Measurements from ENCODE around the gene TEX50.
"Not testable (repeated sequence)": the region's sequence is repeated elsewhere in the genome, so short reads cannot be mapped to it uniquely, and the experiment has no call there.

DNA sequence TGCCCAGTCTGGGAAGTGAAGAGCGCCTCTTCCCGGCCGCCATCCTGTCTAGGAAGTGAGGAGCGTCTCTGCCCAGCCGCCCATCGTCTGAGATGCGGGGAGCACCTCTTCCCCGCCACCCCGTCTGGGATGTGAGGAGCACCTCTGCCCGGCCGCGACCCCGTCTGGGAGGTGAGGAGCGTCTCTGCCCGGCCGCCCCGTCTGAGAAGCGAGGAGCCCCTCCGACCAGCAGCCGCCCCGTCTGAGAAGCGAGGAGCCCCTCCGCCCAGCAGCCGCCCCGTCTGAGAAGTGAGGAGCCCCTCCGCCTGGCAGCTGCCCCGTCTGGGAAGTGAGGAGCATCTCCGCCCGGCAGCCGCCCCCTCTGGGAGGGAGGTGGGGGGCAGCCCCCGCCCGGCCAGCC is 22.1 kb upstream of the TEX50 start:
- TF ChIP-seq, protein P1, sequence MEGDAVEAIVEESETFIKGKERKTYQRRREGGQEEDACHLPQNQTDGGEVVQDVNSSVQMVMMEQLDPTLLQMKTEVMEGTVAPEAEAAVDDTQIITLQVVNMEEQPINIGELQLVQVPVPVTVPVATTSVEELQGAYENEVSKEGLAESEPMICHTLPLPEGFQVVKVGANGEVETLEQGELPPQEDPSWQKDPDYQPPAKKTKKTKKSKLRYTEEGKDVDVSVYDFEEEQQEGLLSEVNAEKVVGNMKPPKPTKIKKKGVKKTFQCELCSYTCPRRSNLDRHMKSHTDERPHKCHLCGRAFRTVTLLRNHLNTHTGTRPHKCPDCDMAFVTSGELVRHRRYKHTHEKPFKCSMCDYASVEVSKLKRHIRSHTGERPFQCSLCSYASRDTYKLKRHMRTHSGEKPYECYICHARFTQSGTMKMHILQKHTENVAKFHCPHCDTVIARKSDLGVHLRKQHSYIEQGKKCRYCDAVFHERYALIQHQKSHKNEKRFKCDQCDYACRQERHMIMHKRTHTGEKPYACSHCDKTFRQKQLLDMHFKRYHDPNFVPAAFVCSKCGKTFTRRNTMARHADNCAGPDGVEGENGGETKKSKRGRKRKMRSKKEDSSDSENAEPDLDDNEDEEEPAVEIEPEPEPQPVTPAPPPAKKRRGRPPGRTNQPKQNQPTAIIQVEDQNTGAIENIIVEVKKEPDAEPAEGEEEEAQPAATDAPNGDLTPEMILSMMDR (conservative IDR thresholded peaks at IDR 0.05; ENCODE audit: low read depth, low read length) = not testable (repeated sequence)
- TF ChIP-seq EZH2 (IDR thresholded peaks at IDR 0.05; ENCODE audit: low read length, unreplicated experiment); EZH2phosphoT487 (IDR thresholded peaks at IDR 0.05; ENCODE audit: borderline replicate concordance, low read length): not testable (repeated sequence)
